ENCODE measurements around the gene ZNF213. TPM values are rescaled to one million over a fixed set of nuclear protein-coding genes. Genes with fewer than 3 reads are reported as not detected.

The ZNF213 gene
- polyA plus RNA-seq, 3 donors = 5.1 to 6.6 (median 5.2) TPM

GRCh38 chr16:3143189-3143588, 8.4 kb downstream of the ZNF213 start:
- no peak overlapping the region for H3K27ac ChIP-seq (ENCODE audit: low read depth, low read length)
- 92 to 95% (median 94%) methylated on average over 11 of the region's 11 CpGs for WGBS, 3 donors

GRCh38 chr16:3143598-3144320, 8.9 kb downstream of the ZNF213 start:
- no peak overlapping the region for H3K27ac ChIP-seq (ENCODE audit: low read depth, low read length)
- WGBS, 3 donors = 64 to 84% (median 83%) methylated on average over 19 to 23 of the region's 23 CpGs

GRCh38 chr16:3144321-3144983, 9.6 kb downstream of the ZNF213 start:
- H3K27ac ChIP-seq (ENCODE audit: low read depth, low read length) = no peak overlapping the region
- 73 to 78% (median 74%) methylated on average over 18 of the region's 18 CpGs for WGBS, 3 donors

GRCh38 chr16:3145151-3145550, 10.3 kb downstream of the ZNF213 start:
- WGBS, 3 donors = 83 to 91% (median 86%) methylated on average over 10 of the region's 10 CpGs
- H3K27ac ChIP-seq (ENCODE audit: low read depth, low read length) = no peak overlapping the region

GRCh38 chr16:3145660-3146059, 10.8 kb downstream of the ZNF213 start:
- 75 to 84% (median 80%) methylated on average over 11 to 12 of the region's 12 CpGs for WGBS, 3 donors
- no peak overlapping the region for H3K27ac ChIP-seq (ENCODE audit: low read depth, low read length)

GRCh38 chr16:3147046-3147756, 12.4 kb downstream of the ZNF213 start:
- WGBS, 3 donors = 88 to 93% (median 91%) methylated on average over 16 of the region's 16 CpGs
- H3K27ac ChIP-seq (ENCODE audit: low read depth, low read length) = no peak overlapping the region

- WGBS, 3 donors = 93 to 96% (median 94%) methylated on average over 5 of the region's 5 CpGs
- H3K27ac ChIP-seq (ENCODE audit: low read depth, low read length) = no peak overlapping the region
Observed at GRCh38 chr16:3147757-3148104, 12.9 kb downstream of the ZNF213 start.

- 89 to 94% (median 93%) methylated on average over 13 of the region's 13 CpGs for WGBS, 3 donors
- no peak overlapping the region for H3K27ac ChIP-seq (ENCODE audit: low read depth, low read length)
Observed at GRCh38 chr16:3148256-3149192, 13.7 kb downstream of the ZNF213 start.

- 91 to 97% (median 93%) methylated on average over 6 of the region's 6 CpGs for WGBS, 3 donors
Observed at GRCh38 chr16:3149193-3149530, 14.3 kb downstream of the ZNF213 start.

GRCh38 chr16:3149630-3150345, 15.0 kb downstream of the ZNF213 start:
- WGBS, 3 donors = 3 to 7% (median 4%) methylated on average over 32 to 41 of the region's 41 CpGs
- no peak overlapping the region for H3K27ac ChIP-seq (ENCODE audit: low read depth, low read length)

More at GRCh38 chr16:3149193-3149530, 14.3 kb downstream of the ZNF213 start:
- H3K27ac ChIP-seq (ENCODE audit: low read depth, low read length) = no peak overlapping the region

- whole genome bisulfite sequencing, 3 donors = 1% methylated on average over 54 to 62 of the region's 62 CpGs
Observed at GRCh38 chr16:3150346-3151218, 15.8 kb downstream of the ZNF213 start.

GRCh38 chr16:3152027-3152276, 17.1 kb downstream of the ZNF213 start:
- 3 to 5% (median 3%) methylated on average over 15 of the region's 15 CpGs for WGBS, 3 donors
- H3K27ac ChIP-seq (ENCODE audit: low read depth, low read length) = no peak overlapping the region

More at GRCh38 chr16:3150346-3151218, 15.8 kb downstream of the ZNF213 start:
- no peak overlapping the region for H3K27ac ChIP-seq (ENCODE audit: low read depth, low read length)

GRCh38 chr16:3152277-3152990, 17.6 kb downstream of the ZNF213 start:
- H3K27ac ChIP-seq (ENCODE audit: low read depth, low read length) = no peak overlapping the region
- WGBS, 3 donors = 0 to 1% (median 1%) methylated on average over 41 to 42 of the region's 42 CpGs

GRCh38 chr16:3152991-3153368, 18.2 kb downstream of the ZNF213 start:
- WGBS, 3 donors = 7 to 12% (median 12%) methylated on average over 8 of the region's 8 CpGs
- H3K27ac ChIP-seq (ENCODE audit: low read depth, low read length) = no peak overlapping the region

- no peak overlapping the region for H3K27ac ChIP-seq (ENCODE audit: low read depth, low read length)
- 68 to 97% (median 83%) methylated on average over 2 of the region's 2 CpGs for WGBS, 3 donors
Observed at GRCh38 chr16:3155181-3155580, 20.4 kb downstream of the ZNF213 start.

- H3K27ac ChIP-seq (ENCODE audit: low read depth, low read length) = no peak overlapping the region
- 96 to 97% (median 97%) methylated on average over 3 of the region's 3 CpGs for WGBS, 3 donors
Observed at GRCh38 chr16:3155972-3156371, 21.1 kb downstream of the ZNF213 start.

Measured in adipose tissue (tissue), 3 donors.